MM.1S (cell line): ENCODE results near the gene SLC2A13.
"Not testable (repeated sequence)": the region's sequence is repeated elsewhere in the genome, so short reads cannot be mapped to it uniquely, and the experiment has no call there.

Experiments
- EZH2phosphoT487 ChIP-seq: fragments of 300-600 bp; sonication (generic); IDR thresholded peaks from 2 replicates; pipeline ENCODE4 v1.6.1; 2018; ENCODE audit warnings: antibody characterized with exemption, low read length
- TF ChIP-seq, protein P1 (sequence below): fragments of 300-600 bp; sonication (generic); IDR thresholded peaks from 2 replicates; pipeline ENCODE4 v1.5.1; 2016; ENCODE audit warnings: antibody characterized with exemption, low read length, mixed read lengths

- TF ChIP-seq EZH2phosphoT487: not testable (repeated sequence)
- TF ChIP-seq, protein P1, sequence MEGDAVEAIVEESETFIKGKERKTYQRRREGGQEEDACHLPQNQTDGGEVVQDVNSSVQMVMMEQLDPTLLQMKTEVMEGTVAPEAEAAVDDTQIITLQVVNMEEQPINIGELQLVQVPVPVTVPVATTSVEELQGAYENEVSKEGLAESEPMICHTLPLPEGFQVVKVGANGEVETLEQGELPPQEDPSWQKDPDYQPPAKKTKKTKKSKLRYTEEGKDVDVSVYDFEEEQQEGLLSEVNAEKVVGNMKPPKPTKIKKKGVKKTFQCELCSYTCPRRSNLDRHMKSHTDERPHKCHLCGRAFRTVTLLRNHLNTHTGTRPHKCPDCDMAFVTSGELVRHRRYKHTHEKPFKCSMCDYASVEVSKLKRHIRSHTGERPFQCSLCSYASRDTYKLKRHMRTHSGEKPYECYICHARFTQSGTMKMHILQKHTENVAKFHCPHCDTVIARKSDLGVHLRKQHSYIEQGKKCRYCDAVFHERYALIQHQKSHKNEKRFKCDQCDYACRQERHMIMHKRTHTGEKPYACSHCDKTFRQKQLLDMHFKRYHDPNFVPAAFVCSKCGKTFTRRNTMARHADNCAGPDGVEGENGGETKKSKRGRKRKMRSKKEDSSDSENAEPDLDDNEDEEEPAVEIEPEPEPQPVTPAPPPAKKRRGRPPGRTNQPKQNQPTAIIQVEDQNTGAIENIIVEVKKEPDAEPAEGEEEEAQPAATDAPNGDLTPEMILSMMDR: not testable (repeated sequence)
Measured at GRCh38 chr12:39893388-39893787, 212.5 kb downstream of the SLC2A13 start.
